ENCODE measurements around the gene TUFT1.

GRCh38 chr1:151629278-151629677 lies 89.2 kb downstream of the TUFT1 start:
- TF ChIP-seq CTCF (IDR thresholded peaks at IDR 0.05): no peak
- no peak for TF ChIP-seq POLR2A (IDR thresholded peaks at IDR 0.05)
- no peak for TF ChIP-seq POLR2AphosphoS5 (IDR thresholded peaks at IDR 0.05)
